Measurements from ENCODE around the gene PRH2.

DNA sequence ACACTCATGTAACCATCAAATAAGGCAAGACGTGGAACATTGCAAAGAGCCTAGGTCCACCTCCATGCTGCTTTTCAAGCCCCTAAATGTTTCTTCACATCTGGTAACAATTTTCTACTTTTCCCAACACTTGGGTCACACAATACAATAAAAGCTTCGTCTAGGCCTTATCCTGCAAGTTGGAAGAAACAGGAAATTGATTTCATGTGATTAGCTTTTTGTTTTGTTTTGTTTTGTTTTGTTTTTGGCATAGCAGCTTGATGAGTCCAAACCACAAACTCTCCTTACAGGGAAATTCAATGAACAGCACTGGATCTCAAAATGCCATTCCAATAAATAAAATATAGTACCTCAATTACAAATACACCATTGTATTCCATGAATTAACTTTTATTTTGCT lies 38.4 kb downstream of the PRH2 start:
- TF ChIP-seq, protein P1, sequence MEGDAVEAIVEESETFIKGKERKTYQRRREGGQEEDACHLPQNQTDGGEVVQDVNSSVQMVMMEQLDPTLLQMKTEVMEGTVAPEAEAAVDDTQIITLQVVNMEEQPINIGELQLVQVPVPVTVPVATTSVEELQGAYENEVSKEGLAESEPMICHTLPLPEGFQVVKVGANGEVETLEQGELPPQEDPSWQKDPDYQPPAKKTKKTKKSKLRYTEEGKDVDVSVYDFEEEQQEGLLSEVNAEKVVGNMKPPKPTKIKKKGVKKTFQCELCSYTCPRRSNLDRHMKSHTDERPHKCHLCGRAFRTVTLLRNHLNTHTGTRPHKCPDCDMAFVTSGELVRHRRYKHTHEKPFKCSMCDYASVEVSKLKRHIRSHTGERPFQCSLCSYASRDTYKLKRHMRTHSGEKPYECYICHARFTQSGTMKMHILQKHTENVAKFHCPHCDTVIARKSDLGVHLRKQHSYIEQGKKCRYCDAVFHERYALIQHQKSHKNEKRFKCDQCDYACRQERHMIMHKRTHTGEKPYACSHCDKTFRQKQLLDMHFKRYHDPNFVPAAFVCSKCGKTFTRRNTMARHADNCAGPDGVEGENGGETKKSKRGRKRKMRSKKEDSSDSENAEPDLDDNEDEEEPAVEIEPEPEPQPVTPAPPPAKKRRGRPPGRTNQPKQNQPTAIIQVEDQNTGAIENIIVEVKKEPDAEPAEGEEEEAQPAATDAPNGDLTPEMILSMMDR (IDR thresholded peaks at IDR 0.05): no peak
- TF ChIP-seq POLR2A (IDR thresholded peaks at IDR 0.05): no peak
